ENCODE measurements around the gene ESCO1.
"Not testable (repeated sequence)": the region's sequence is repeated elsewhere in the genome, so short reads cannot be mapped to it uniquely, and the experiment has no call there.

ESCO1 gene, protein sequence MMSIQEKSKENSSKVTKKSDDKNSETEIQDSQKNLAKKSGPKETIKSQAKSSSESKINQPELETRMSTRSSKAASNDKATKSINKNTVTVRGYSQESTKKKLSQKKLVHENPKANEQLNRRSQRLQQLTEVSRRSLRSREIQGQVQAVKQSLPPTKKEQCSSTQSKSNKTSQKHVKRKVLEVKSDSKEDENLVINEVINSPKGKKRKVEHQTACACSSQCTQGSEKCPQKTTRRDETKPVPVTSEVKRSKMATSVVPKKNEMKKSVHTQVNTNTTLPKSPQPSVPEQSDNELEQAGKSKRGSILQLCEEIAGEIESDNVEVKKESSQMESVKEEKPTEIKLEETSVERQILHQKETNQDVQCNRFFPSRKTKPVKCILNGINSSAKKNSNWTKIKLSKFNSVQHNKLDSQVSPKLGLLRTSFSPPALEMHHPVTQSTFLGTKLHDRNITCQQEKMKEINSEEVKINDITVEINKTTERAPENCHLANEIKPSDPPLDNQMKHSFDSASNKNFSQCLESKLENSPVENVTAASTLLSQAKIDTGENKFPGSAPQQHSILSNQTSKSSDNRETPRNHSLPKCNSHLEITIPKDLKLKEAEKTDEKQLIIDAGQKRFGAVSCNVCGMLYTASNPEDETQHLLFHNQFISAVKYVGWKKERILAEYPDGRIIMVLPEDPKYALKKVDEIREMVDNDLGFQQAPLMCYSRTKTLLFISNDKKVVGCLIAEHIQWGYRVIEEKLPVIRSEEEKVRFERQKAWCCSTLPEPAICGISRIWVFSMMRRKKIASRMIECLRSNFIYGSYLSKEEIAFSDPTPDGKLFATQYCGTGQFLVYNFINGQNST

GRCh38 chr18:21600526-21601410 lies at the start of gene ESCO1:
Gene ESCO1, minus strand, starts transcription at chr18:21600704. Its CDS starts 25,861 bp downstream, at chr18:21574843.
- DNase-seq = peak; percentile 79 to 97

GRCh38 chr18:21640375-21640774 lies 39.9 kb upstream of the ESCO1 start:
- not testable (repeated sequence) for DNase-seq

DNA sequence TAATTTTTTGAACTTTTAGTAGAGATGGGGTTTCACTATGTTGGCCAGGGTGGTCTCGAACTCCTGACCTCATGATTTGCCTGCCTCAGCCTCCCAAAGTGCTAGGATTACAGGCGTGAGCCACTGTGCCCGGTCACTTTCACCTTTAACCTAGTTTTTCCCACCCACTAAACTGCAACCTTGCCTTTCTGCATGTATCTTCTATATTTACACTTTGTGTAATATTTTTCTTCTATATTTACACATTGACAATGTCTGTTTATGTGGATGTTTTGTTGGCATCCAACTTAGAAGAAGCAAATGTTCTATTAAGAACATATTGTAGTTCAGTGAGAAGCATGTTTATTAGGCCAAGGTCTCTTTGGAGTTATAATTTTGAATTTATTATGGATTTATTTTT lies 38.3 kb upstream of the ESCO1 start:
- DNase-seq = no peak

DNA sequence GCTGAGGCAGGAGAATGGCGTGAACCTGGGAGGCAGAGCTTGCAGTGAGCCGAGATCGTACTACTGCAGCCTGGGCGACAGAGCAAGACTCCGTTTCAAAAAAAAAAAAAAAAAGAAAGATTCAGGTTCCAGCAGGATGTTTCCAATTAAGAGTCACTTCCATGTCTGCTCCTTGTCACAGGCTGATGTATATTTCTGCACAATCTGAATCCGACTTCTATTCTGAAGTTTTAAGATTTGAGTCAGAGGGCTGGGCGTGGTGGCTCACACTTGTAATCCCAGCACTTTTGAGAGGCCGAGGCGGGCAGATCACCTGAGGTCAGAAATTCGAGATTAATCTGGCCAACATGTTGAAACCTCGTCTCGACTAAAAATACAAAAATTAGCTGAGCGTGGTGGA lies 36.3 kb upstream of the ESCO1 start:
- DNase-seq = no peak

DNA sequence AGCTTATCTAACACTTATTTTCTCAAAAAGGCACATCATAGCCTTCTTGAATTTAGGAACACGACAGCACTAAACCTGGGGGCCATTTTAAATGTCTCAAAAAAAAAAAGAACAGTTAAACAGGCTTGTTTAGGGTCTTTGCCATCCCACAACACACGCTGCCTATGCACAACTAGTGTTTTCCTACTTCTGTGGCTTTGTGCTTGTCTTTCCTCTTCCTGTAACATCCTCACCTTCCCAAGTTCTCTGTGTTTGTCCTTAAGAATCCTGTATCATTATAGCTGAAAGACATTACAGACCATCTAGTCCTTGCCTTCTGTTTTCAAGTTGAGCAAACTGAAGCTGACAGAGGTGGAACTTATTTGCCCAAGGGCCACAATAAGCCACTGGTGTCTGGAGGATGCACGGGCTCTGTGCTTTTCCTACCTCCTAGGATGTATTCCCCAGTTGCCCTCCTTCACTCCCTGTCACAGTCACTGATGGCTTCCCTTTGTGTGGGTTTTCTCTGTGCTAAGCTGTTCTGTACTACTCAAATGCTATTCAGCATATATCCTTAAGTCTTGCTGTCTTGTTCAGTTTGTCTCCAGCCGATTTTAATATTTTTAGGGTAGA lies 34.2 kb upstream of the ESCO1 start:
- no peak for DNase-seq

- DNase-seq = no peak
Measured at GRCh38 chr18:21632393-21632792, 31.9 kb upstream of the ESCO1 start.

GRCh38 chr18:21629089-21629832 lies 28.8 kb upstream of the ESCO1 start:
- no peak for DNase-seq

- DNase-seq = not testable (repeated sequence)
Measured at GRCh38 chr18:21621640-21622039, 21.1 kb upstream of the ESCO1 start.

- DNase-seq = peak; percentile 73 to 76
Measured at GRCh38 chr18:21612125-21613039, 11.9 kb upstream of the ESCO1 start, which contains the start of gene SNRPD1. Gene SNRPD1, plus strand, starts transcription at chr18:21612314. Its CDS starts 116 bp downstream, at chr18:21612430.

DNA sequence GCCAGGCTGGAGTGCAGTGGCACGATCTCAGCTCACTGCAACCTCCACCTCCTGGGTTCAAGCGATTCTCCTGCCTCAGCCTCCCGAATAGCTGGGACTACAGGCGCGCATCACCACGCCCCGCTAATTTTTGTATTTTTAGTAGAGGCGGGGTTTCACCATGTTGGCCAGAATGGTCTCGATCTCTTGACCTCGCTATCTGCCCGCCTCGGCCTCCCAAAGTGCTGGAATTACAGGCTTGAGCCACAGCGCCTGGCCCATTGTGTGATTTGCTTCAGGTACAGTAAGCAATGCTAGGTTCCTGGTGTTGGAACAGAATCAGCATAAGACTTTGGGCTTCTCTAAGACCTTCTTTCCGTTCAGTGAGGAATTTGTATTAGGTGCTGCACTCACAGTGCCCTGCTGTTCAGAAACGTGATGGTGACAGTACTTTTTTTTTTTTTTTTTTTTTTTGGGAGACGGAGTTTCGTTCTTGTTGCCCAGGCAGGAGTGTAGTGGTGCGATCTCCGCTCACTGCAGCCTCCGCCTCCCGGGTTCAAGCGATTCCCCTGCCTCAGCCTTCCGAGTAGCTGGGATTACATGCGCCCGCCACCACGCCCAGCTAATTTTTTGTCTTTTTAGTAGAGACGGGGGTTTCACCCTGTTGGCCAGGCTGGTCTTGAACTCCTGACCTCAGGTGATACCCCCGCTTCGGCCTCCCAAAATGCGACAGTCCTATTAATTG lies 11.1 kb upstream of the ESCO1 start:
- DNase-seq = not testable (repeated sequence)

DNA sequence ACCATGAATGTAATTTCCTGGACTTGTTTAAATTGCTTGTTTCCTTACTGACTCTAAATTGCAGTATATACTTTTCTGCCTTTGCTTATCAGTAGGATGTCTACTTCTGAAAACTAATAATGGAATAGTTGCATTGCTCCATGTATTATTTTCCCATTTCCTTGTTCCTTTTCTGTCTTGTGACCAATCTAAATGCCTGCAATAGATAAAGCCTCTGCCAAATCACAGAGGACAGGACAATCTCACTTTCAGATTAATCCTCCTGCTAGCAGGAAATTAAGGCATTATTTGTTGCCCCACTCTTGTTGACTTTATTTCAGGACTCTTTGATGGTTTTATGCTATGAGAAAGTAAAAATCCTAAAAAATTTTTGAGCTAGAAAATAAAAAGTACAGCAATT lies 4.7 kb upstream of the ESCO1 start:
- no peak for DNase-seq

GRCh38 chr18:21604671-21605070 lies 4.2 kb upstream of the ESCO1 start:
- DNase-seq = no peak

- DNase-seq = peak in 1 of 2 donors; percentile 67
Measured at GRCh38 chr18:21602299-21602587, 1.7 kb upstream of the ESCO1 start.

DNA sequence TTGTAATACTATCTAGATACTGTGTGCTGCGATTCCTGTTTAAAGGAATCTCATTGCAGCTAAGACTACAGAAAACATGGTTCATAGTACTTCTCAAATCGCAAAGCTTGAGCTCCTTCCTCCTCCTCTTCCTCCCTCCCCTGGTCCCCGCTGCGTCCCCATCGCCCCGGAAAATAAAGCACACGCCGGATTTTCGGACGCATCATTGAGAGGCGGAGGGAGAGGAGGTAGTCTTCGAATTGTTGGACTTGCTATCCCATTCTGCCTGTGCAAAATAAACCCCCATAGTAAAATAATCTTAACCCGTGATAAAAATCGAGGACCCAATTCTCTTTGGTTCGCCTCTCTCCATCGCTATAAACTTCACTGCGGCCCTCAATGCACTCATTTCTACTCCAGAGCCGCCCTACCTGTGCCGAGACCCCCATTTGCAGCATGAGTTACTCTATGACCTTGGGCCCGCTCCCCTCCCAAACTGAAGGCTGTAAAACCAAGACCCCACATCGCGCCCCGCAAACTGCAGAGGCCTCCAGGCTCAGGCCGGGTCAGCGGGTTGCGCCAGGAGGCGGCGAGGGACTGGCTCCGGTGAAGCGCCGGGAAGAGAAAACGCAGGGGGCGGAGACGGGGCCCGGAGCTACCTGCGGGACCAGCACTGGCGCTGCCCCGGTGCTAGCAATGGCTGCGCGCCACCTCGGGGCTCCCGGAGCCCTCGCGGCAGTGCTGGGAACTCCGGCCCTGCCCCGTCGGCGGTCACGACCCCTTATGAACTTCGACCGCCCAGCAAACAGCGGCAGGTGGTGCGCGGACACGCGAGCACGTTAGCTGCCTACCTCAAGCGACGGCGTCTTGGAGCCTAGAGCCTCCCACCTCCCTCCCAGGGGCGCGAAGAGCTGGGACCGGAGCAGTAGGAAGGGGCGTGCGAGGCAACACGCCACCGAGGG lies 649 bp downstream of the ESCO1 start:
- no peak for DNase-seq

DNA sequence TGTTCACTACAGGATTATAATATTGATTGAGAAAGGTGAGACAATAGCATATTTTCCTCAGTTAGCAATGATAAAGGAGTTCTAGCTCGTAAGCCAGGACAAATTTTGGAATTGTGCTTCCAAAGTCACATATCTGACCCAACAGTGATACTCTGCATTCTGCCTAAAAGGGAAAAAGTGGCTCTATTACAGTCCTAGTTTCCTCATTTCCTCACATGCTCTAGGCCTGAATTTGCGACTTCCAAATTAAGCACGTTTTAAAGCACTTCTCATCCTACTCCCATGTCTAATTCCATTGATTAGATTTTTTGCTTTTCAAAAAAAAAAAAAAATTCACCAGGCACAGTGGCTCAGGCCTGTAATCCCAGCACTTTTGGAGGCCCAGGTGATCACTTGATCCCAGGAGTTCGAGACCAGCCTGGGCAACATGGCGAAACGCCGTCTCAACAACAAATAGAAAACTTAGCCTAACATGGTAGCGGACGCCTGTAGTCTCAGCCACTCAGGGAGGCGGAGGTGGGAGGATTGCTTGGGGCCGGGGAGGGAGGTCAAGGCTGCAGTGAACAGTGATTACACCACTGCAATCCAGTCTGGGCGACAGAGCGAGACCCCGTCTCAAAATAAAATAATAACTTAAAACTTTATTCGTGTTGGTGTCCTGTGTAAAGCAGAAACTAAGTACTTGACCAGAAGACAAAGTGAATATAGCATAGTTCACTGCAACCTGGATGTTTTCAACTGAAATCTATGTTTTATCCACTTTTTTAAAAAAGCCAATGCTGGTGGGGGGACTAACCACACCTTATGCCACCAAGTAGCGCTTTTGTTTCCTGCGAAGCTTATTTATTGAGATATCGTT lies 1.5 kb downstream of the ESCO1 start:
- DNase-seq = no peak

DNA sequence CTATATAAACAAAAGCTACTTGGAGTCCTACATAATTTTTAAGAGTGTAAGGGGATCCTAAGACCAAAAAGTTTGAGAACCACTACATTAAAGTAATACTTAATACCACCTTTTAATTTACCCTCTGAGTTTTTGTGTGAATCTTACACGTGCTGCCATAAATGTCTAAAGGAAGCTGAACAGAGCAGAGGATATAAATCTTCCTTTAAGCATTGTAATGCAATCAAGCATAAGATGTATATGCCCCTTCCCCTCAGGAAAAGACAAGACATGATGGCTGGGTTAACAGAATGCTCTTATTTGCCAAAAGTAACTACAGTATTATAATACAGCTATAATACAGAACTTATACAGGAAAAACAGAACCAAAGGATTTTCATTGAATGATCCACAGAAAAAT lies 2.9 kb downstream of the ESCO1 start:
- DNase-seq = no peak

DNA sequence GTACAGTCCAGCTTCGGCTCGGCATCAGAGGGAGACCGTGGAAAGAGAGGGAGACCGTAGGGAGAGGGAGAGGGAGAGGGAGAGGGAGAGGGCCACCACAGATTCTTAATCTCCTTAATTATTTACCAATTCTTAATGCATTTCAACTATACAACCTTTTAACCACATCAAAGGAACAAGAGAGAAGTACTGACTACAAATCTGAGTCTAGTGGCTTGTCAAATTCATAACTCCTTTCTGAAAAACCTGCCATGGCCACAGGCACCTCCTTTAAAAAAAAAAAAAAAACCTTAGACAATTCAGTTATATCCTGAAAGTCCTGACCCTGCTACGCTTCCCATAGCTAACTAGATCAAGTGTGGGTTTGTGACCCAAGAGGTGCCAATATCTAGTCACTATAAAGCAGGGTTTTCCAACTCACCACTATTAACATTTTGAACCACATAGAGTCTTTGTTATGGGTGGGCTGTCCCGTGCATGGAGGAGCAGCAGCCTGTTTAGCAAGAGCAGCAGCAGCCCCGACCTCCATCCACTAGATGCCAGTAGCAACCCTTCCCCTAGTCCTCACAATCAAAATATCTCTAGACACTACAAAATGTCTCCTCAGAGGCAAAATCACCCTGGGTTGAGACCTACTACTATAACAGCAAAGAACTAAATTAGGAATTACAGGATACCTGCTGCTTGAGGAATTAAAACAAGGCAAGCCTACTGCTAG lies 6.8 kb downstream of the ESCO1 start:
- no peak for DNase-seq

Data from bone marrow (tissue), 2 donors.